ENCODE data around the gene PCDHGC5. TPM values are rescaled to one million over a fixed set of nuclear protein-coding genes. Genes with fewer than 3 reads are reported as not detected.

PCDHGC5 gene
- total and polyA plus RNA-seq, 2 donors (not counting 3 experiments of a cell fraction or from before 2014, with no cell fraction given): 0.21 to 1.2 TPM

DNA sequence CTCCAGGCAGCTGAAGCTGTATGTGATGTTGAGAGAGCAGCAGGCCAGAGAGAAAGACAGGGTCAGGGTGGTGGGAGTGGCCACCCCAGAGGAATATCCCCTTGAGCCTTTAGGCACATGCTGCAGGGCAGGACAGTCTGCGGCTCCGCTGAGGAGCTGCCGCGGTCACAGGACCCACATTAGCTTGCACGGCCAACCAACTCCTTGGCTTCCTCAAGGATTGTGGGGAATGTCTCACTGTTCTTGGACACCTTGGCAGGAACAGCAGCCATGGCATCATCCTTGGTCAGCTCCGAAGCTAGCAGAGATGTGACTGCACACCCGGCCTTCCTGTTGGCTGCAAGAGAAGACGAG lies 27.8 kb downstream of the PCDHGC5 start:
- peaks cover 2 to 10% of the 10 kb centered on the region in 2 experiments for H3K36me3 ChIP-seq (ENCODE audit: control insufficient read depth in 2 of 2, extremely low read depth in 1 of 2, insufficient read depth in 2 of 2, low read length in 2 of 2)
- no peaks in the 10 kb centered on the region for H3K9me3 ChIP-seq (replicated peaks; ENCODE audit: control insufficient read depth, insufficient read depth, low read length)
- no peak overlapping the region for H2AFZ ChIP-seq (ENCODE audit: low read depth, low read length)
- no peak for DNase-seq (ENCODE audit: low read depth, low spot score)
- H3K9ac ChIP-seq (replicated peaks; ENCODE audit: extremely low read depth, insufficient read depth, low read length): no peak overlapping the region
- ChIA-PET POLR2A (no interaction called here), CTCF (interaction anchor here (1.8 to 6.0 kb wide), 3 partner anchors 7 to 95 kb away, joined by 5 to 70 read pairs (median 12); partner anchors contain the start of gene PCDHGA11)
- intact Hi-C loops (cut with micrococcal nuclease) (no loop called here), dilution Hi-C loops (cut with MboI; ENCODE audit: extremely low pct_ligation_motif_present, low sequenced_read_pairs) (no loop called here)
- H3K4me2 ChIP-seq (ENCODE audit: insufficient read depth, low read length): no peak overlapping the region
- H3K4me3 ChIP-seq (replicated peaks in 1 of 3; ENCODE audit: insufficient read depth in 1 of 3, low read depth in 1 of 3, low read length in 3 of 3): no peak overlapping the region
- BruUV-seq (replicated peaks): no TSS peak
- H3K27me3 ChIP-seq (ENCODE audit: control insufficient read depth in 2 of 2, insufficient read depth in 2 of 2, low read length in 2 of 2): no peaks in the 10 kb centered on the region
- H3K4me1 ChIP-seq (ENCODE audit: control insufficient read depth, extremely low read depth, insufficient read depth, low read length): peaks cover 30% of the 10 kb centered on the region
- no peaks in the 10 kb centered on the region for H3K9me1 ChIP-seq (replicated peaks; ENCODE audit: control insufficient read depth, extremely low read depth, insufficient read depth, low read length)
- H3K79me2 ChIP-seq (ENCODE audit: control insufficient read depth, insufficient read depth, low read length): no peaks in the 10 kb centered on the region
- H3K27ac ChIP-seq (ENCODE audit: insufficient read depth, low read depth, low read length): no peak overlapping the region
- no peak for TF ChIP-seq POLR2AphosphoS5 (IDR thresholded peaks at IDR 0.05; ENCODE audit: insufficient read depth, low read depth, low read length)
- TF ChIP-seq, protein P1, sequence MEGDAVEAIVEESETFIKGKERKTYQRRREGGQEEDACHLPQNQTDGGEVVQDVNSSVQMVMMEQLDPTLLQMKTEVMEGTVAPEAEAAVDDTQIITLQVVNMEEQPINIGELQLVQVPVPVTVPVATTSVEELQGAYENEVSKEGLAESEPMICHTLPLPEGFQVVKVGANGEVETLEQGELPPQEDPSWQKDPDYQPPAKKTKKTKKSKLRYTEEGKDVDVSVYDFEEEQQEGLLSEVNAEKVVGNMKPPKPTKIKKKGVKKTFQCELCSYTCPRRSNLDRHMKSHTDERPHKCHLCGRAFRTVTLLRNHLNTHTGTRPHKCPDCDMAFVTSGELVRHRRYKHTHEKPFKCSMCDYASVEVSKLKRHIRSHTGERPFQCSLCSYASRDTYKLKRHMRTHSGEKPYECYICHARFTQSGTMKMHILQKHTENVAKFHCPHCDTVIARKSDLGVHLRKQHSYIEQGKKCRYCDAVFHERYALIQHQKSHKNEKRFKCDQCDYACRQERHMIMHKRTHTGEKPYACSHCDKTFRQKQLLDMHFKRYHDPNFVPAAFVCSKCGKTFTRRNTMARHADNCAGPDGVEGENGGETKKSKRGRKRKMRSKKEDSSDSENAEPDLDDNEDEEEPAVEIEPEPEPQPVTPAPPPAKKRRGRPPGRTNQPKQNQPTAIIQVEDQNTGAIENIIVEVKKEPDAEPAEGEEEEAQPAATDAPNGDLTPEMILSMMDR (IDR thresholded peaks at IDR 0.05; ENCODE audit: extremely low read depth in 1 of 2, insufficient read depth in 1 of 2, low read depth in 1 of 2, low read length in 2 of 2): no peak
- TF ChIP-seq POLR2A (IDR thresholded peaks at IDR 0.05; ENCODE audit: low read depth, low read length): no peak
- no peak for TF ChIP-seq EZH2 (IDR thresholded peaks at IDR 0.05; ENCODE audit: borderline replicate concordance, low read depth, low read length, severe bottlenecking)
- TF ChIP-seq MYC (IDR thresholded peaks at IDR 0.05; ENCODE audit: low read depth, low read length): no peak
- no peak for TF ChIP-seq JUN (IDR thresholded peaks at IDR 0.05; ENCODE audit: borderline replicate concordance, insufficient read depth, insufficient read length, low read depth)
- TF ChIP-seq, protein P2, sequence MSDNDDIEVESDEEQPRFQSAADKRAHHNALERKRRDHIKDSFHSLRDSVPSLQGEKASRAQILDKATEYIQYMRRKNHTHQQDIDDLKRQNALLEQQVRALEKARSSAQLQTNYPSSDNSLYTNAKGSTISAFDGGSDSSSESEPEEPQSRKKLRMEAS (IDR thresholded peaks at IDR 0.05; ENCODE audit: insufficient read depth, insufficient read length): no peak
- no peak for TF ChIP-seq FOS (IDR thresholded peaks at IDR 0.05; ENCODE audit: borderline replicate concordance, insufficient read depth, low read length)
- no peak for TF ChIP-seq GATA2 (IDR thresholded peaks at IDR 0.05; ENCODE audit: insufficient read depth, insufficient read length, low read depth, low read length)
- FAIRE-seq: no peak
- no peaks in the 10 kb centered on the region for H4K20me1 ChIP-seq (replicated peaks; ENCODE audit: control insufficient read depth, extremely low read depth, insufficient read depth, low read length)
